AG04450 (cell line): ENCODE results near the gene HHIP. TPM values are rescaled to one million over a fixed set of nuclear protein-coding genes. Genes with fewer than 3 reads are reported as not detected.

Source experiments
- CTCF ChIA-PET: fragments of 300-600, 350-600 bp; formaldehyde crosslinking; extraction: SDS; loops from one replicate; lab custom pipeline; 2022; ENCODE audit warnings: antibody characterized with exemption, inconsistent platforms; lab: Charles Lee
- POLR2A ChIA-PET: fragments of 350-600 bp; formaldehyde crosslinking; extraction: SDS; loops from one replicate; lab custom pipeline; 2021; ENCODE audit warnings: antibody characterized with exemption, inconsistent platforms; lab: Yijun Ruan, JAX
- DNase-seq: peaks from one replicate; pipeline ENCODE4 v3.0.0-alpha.2; 2011; ENCODE audit warnings: low read depth, low spot score
- H3K27ac ChIP-seq: one replicate; pipeline ENCODE4 v1.5.1; 2012; ENCODE audit warnings: low read depth, low read length, control low read depth
- H3K27me3 ChIP-seq: one replicate; pipeline ENCODE4 v1.6.0; 2012; ENCODE audit warnings: low read length; ENCODE audit not compliant: control insufficient read depth, insufficient read depth
- H3K4me3 ChIP-seq: 2 replicates; pipeline ENCODE4 v1.5.1; 2011; ENCODE audit warnings: mild to moderate bottlenecking, low read depth, low read length, control low read depth
- H3K9me3 ChIP-seq: 2 replicates; pipeline ENCODE4 v1.5.1; 2012; ENCODE audit warnings: low read length; ENCODE audit not compliant: control insufficient read depth, insufficient read depth
- CTCF ChIP-seq: IDR thresholded peaks from 2 replicates; pipeline ENCODE4 v1.5.1; 2011; ENCODE audit warnings: low read depth, low read length, control low read depth, inconsistent platforms
- polyA plus RNA-seq: library from polyadenylated mRNA; depleted of rRNA; stranded (reverse); fragments of >200 nt; gene quantifications from 2 replicates; pipeline ENCODE4 v1.2.3, GENCODE V29; 2011

The HHIP gene
- polyA plus RNA-seq, 1 experiment = 3.6 TPM

GRCh38 chr4:144715230-144715629 lies 69.3 kb downstream of the HHIP start:
- DNase-seq = no peak
- CTCF ChIA-PET = no interaction called here
- Histone ChIP-seq H3K9me3 (no peaks in the 10 kb centered on the region), H3K4me3 (no peak overlapping the region), H3K27ac (no peak overlapping the region), H3K27me3 (no peaks in the 10 kb centered on the region)
- POLR2A ChIA-PET = interaction anchor here (0.5 kb wide), 1 partner anchor 10 kb away, joined by 4 read pairs; no protein-coding TSS in a partner anchor
- TF ChIP-seq CTCF = no peak

- H3K27me3 ChIP-seq = no peaks in the 10 kb centered on the region
- no peaks in the 10 kb centered on the region for H3K9me3 ChIP-seq
- TF ChIP-seq CTCF = no peak
- H3K27ac ChIP-seq = no peak overlapping the region
- ChIA-PET POLR2A (no interaction called here), CTCF (interaction anchor here (0.6 kb wide), 2 partner anchors 35 to 141 kb away, joined by 3 to 4 read pairs; no protein-coding TSS in a partner anchor)
- no peak for DNase-seq
- H3K4me3 ChIP-seq = no peak overlapping the region
Observed at GRCh38 chr4:144716778-144717177, 70.8 kb downstream of the HHIP start.

GRCh38 chr4:144718958-144719512 lies 73.1 kb downstream of the HHIP start:
- Histone ChIP-seq H3K27ac (no peak overlapping the region), H3K27me3 (no peaks in the 10 kb centered on the region), H3K9me3 (no peaks in the 10 kb centered on the region), H3K4me3 (no peak overlapping the region)
- ChIA-PET POLR2A (no interaction called here), CTCF (no interaction called here)
- no peak for DNase-seq
- TF ChIP-seq CTCF = no peak

GRCh38 chr4:144720491-144720890 lies 74.5 kb downstream of the HHIP start:
- Histone ChIP-seq H3K4me3 (no peak overlapping the region), H3K27me3 (no peaks in the 10 kb centered on the region), H3K27ac (no peak overlapping the region), H3K9me3 (no peaks in the 10 kb centered on the region)
- no peak for TF ChIP-seq CTCF
- POLR2A ChIA-PET = no interaction called here
- DNase-seq = no peak
- CTCF ChIA-PET = no interaction called here

GRCh38 chr4:144721994-144722393 lies 76.0 kb downstream of the HHIP start:
- no peaks in the 10 kb centered on the region for H3K9me3 ChIP-seq
- no peaks in the 10 kb centered on the region for H3K27me3 ChIP-seq
- CTCF ChIA-PET = interaction anchor here (1.3 kb wide), 1 partner anchor 313 kb away, joined by 3 read pairs; no protein-coding TSS in a partner anchor
- no peak overlapping the region for H3K27ac ChIP-seq
- POLR2A ChIA-PET = interaction anchor here (0.7 kb wide), 1 partner anchor 9 kb away, joined by 5 read pairs; no protein-coding TSS in a partner anchor
- H3K4me3 ChIP-seq = no peak overlapping the region
- no peak for DNase-seq
- no peak for TF ChIP-seq CTCF
